Neural cell (in vitro differentiated cells): ENCODE data around the gene CAMK2N2.

Source experiments
- POLR2AphosphoS5 ChIP-seq: IDR thresholded peaks from 2 replicates; pipeline ENCODE4 v1.6.1; 2012
- RAD21 ChIP-seq: fragments of 450-650 bp; conservative IDR thresholded peaks from 2 replicates; pipeline ENCODE4 v1.6.1; 2014; ENCODE audit warnings: antibody characterized with exemption, mild to moderate bottlenecking, moderate library complexity
- TAF1 ChIP-seq: IDR thresholded peaks from 2 replicates; pipeline ENCODE4 v1.6.1; 2012; ENCODE audit warnings: low read depth
- TF ChIP-seq, protein P1 (sequence below): fragments of 450-650 bp; IDR thresholded peaks from 2 replicates; pipeline ENCODE4 v1.5.1; 2014; ENCODE audit warnings: antibody characterized with exemption, mild to moderate bottlenecking, moderate library complexity; ENCODE audit not compliant: poor library complexity, severe bottlenecking

DNA sequence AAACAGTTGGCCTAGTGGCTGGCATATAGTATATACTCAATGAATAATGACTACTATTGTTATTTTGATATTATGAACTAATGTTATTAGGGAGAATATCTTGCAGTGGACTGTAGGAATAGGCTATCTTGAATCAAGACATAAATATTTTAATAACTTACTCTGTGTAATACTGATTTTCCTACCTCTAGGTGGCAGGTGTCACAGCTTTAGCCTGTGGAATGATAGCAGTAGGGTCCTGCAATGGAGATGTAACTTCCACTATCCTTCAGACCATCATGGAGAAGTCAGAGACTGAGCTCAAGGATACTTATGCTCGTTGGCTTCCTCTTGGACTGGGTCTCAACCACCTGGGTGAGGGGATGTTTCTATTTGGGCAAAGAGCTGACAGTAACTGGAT, 44.2 kb upstream of the CAMK2N2 start:
- TF ChIP-seq, protein P1, sequence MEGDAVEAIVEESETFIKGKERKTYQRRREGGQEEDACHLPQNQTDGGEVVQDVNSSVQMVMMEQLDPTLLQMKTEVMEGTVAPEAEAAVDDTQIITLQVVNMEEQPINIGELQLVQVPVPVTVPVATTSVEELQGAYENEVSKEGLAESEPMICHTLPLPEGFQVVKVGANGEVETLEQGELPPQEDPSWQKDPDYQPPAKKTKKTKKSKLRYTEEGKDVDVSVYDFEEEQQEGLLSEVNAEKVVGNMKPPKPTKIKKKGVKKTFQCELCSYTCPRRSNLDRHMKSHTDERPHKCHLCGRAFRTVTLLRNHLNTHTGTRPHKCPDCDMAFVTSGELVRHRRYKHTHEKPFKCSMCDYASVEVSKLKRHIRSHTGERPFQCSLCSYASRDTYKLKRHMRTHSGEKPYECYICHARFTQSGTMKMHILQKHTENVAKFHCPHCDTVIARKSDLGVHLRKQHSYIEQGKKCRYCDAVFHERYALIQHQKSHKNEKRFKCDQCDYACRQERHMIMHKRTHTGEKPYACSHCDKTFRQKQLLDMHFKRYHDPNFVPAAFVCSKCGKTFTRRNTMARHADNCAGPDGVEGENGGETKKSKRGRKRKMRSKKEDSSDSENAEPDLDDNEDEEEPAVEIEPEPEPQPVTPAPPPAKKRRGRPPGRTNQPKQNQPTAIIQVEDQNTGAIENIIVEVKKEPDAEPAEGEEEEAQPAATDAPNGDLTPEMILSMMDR, result peak; percentile 62
- no peak for TF ChIP-seq POLR2AphosphoS5
- TF ChIP-seq RAD21, result peak; percentile 39
- no peak for TF ChIP-seq TAF1
